Neuronal stem cell (in vitro differentiated cells): ENCODE data around the gene CPNE4.

Experiments used
- DNase-seq: peaks from one replicate; pipeline ENCODE4 v3.0.0-alpha.2; 2013; ENCODE audit warnings: low spot score
- H2AFZ ChIP-seq: one replicate; pipeline ENCODE4 v1.6.1; 2013; ENCODE audit warnings: mild to moderate bottlenecking, low read length, inconsistent platforms
- H2AK5ac ChIP-seq: 2 replicates; pipeline ENCODE4 v1.6.1; 2013; ENCODE audit warnings: low read depth, mild to moderate bottlenecking, inconsistent platforms, low read length, moderate library complexity, mixed read lengths
- H2BK120ac ChIP-seq: 2 replicates; pipeline ENCODE4 v1.6.1; 2013; ENCODE audit warnings: low read depth, mild to moderate bottlenecking, inconsistent platforms, low read length, moderate library complexity, mixed read lengths
- H2BK12ac ChIP-seq: one replicate; pipeline ENCODE4 v1.6.1; 2013; ENCODE audit warnings: low read length, inconsistent platforms
- H2BK15ac ChIP-seq: 2 replicates; pipeline ENCODE4 v1.6.1; 2013; ENCODE audit warnings: mild to moderate bottlenecking, low read length, inconsistent platforms, mixed read lengths
- H2BK5ac ChIP-seq: one replicate; pipeline ENCODE4 v1.6.1; 2013; ENCODE audit warnings: inconsistent platforms, mild to moderate bottlenecking, low read length, moderate library complexity
- H3K14ac ChIP-seq: one replicate; pipeline ENCODE4 v1.6.1; 2013; ENCODE audit warnings: low read length, inconsistent platforms
- H3K18ac ChIP-seq: 2 replicates; pipeline ENCODE4 v1.6.1; 2013; ENCODE audit warnings: low read length, inconsistent platforms
- H3K23ac ChIP-seq: 2 replicates; pipeline ENCODE4 v1.6.1; 2013; ENCODE audit warnings: low read depth, mild to moderate bottlenecking, mixed read lengths, low read length, inconsistent platforms; ENCODE audit not compliant: poor library complexity
- H3K27ac ChIP-seq: replicated peaks from 3 replicates; pipeline ENCODE4 v1.5.1; 2013; ENCODE audit warnings: low read length, inconsistent platforms
- H3K27me3 ChIP-seq, 3 experiments: 2 replicates each; pipeline ENCODE4 v1.6.1; 2013; ENCODE audit warnings: low read length in 3 of 3, mild to moderate bottlenecking in 2 of 3, inconsistent platforms in 1 of 3, low read depth in 1 of 3, mixed read lengths in 1 of 3, moderate library complexity in 1 of 3; ENCODE audit not compliant: control insufficient read depth in 3 of 3, insufficient read depth in 3 of 3
- H3K36me3 ChIP-seq, 2 donors: replicated peaks in 1 of 2; 2 replicates each; pipeline ENCODE4 v1.6.1; 2013; ENCODE audit warnings: low read length in 2 of 2; ENCODE audit not compliant: control insufficient read depth in 2 of 2, insufficient read depth in 2 of 2
- H3K4ac ChIP-seq: 2 replicates; pipeline ENCODE4 v1.6.1; 2013; ENCODE audit warnings: inconsistent platforms, mild to moderate bottlenecking, low read length, moderate library complexity
- H3K4me1 ChIP-seq, 2 donors: 1 replicate in 1 of 2; 2 replicates in 1 of 2; pipeline ENCODE4 v1.6.1; 2013; ENCODE audit warnings: low read length in 2 of 2, low read depth in 1 of 2; ENCODE audit not compliant: control insufficient read depth in 2 of 2, insufficient read depth in 1 of 2
- H3K4me2 ChIP-seq: one replicate; pipeline ENCODE4 v1.6.1; 2013; ENCODE audit warnings: mild to moderate bottlenecking, low read length, inconsistent platforms; ENCODE audit not compliant: insufficient read depth, poor library complexity, severe bottlenecking
- H3K4me3 ChIP-seq, 2 donors: 2 replicates each; pipeline ENCODE4 v1.5.1; 2013; ENCODE audit warnings: low read length in 2 of 2, mild to moderate bottlenecking in 2 of 2, inconsistent platforms in 1 of 2, moderate library complexity in 1 of 2
- H3K79me1 ChIP-seq: one replicate; pipeline ENCODE4 v1.6.1; 2013; ENCODE audit warnings: low read depth, mild to moderate bottlenecking, inconsistent platforms, low read length, moderate library complexity
- H3K9ac ChIP-seq: one replicate; pipeline ENCODE4 v1.6.1; 2013; ENCODE audit warnings: mild to moderate bottlenecking, low read depth, low read length, inconsistent platforms; ENCODE audit not compliant: poor library complexity
- H3K9me3 ChIP-seq, 2 donors: replicated peaks in 1 of 2; 2 replicates each; pipeline versions ENCODE3 to v1.6.1; 2013; ENCODE audit warnings: low read length in 2 of 2, mild to moderate bottlenecking in 2 of 2, inconsistent platforms in 1 of 2, low read depth in 1 of 2, mixed read lengths in 1 of 2, moderate library complexity in 1 of 2; ENCODE audit not compliant: control insufficient read depth in 2 of 2, insufficient read depth in 1 of 2
- H4K8ac ChIP-seq: one replicate; pipeline ENCODE4 v1.6.1; 2013; ENCODE audit warnings: low read depth, mild to moderate bottlenecking, inconsistent platforms, low read length, moderate library complexity
- H4K91ac ChIP-seq: one replicate; pipeline ENCODE4 v1.6.1; 2013; ENCODE audit warnings: low read length, low read depth, mild to moderate bottlenecking, inconsistent platforms; ENCODE audit not compliant: poor library complexity
- WGBS, 2 donors: extraction: QIAGEN DNeasy Blood & Tissue Kit; methylation state at CpG; one replicate each; pipeline ENCODE4 v1.1.7; 2013; ENCODE audit warnings: missing lambda C conversion rate in 2 of 2, mixed read lengths in 1 of 2; ENCODE audit not compliant: insufficient read length in 2 of 2, insufficient replicate concordance in 1 of 2; ENCODE audit errors: extremely low coverage in 2 of 2; 5-methylcytosine and 5-hydroxymethylcytosine counted together

The CPNE4 gene

DNA sequence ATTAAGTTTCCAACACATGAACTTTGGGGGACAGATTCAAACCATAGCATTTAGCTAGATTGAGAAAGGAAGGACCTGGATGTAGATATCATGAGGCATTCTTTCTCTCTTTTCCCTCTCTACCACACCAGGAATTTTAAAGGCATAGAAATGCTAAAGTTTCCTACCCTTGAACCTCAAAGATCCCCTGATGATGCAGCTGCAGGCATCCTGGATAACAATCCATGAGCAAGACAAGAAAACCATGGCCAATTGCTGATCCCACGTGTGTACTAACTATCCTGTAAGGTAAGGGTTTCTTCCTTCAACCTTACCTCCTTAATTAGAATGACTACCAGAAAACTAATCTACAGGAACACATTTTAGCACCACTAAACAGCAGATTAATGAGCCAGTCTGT lies 36.8 kb downstream of the CPNE4 start:
- no peak overlapping the region for H3K27ac ChIP-seq
- H3K14ac ChIP-seq, result no peak overlapping the region
- H2BK12ac ChIP-seq, result no peak overlapping the region
- no CpG with 5 or more reads among the region's 1 CpG for WGBS, 2 donors
- H3K4me3 ChIP-seq, result no peak overlapping the region
- H2BK120ac ChIP-seq, result no peak overlapping the region
- H3K23ac ChIP-seq, result no peak overlapping the region
- H3K9me3 ChIP-seq, result peaks cover 0 to 2% of the 10 kb centered on the region in 2 donors
- H4K91ac ChIP-seq, result no peak overlapping the region
- H4K8ac ChIP-seq, result no peak overlapping the region
- no peak overlapping the region for H3K9ac ChIP-seq
- H2BK15ac ChIP-seq, result no peak overlapping the region
- peaks cover 0 to 1% of the 10 kb centered on the region in 2 donors for H3K4me1 ChIP-seq
- H3K4ac ChIP-seq, result no peak overlapping the region
- DNase-seq, result no peak
- no peak overlapping the region for H2AK5ac ChIP-seq
- H3K4me2 ChIP-seq, result no peak overlapping the region
- no peak overlapping the region for H2BK5ac ChIP-seq
- H2AFZ ChIP-seq, result no peak overlapping the region
- no peak overlapping the region for H3K18ac ChIP-seq
- no peaks in the 10 kb centered on the region for H3K36me3 ChIP-seq
- no peaks in the 10 kb centered on the region for H3K27me3 ChIP-seq
- H3K79me1 ChIP-seq, result no peaks in the 10 kb centered on the region

DNA sequence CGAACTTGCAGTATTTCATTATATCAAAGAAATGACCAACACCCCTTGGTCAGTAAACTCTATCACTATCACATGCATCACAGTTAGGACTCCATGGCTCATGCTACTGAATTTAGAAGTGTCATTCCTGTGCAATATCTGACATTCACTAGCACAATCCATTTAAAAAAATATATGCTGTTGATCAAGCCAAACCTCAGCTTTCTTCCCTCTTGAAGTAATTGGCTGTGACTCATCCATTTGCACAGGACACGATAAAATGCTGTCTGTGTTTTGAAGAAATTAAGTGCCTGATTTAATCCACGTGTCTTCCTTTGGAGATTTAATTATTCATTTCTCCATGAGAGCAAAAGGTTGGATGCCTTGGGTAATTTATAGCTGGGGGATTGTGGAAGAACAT lies 38.9 kb downstream of the CPNE4 start:
- H3K9ac ChIP-seq, result no peak overlapping the region
- no peak overlapping the region for H2BK12ac ChIP-seq
- no peaks in the 10 kb centered on the region for H3K79me1 ChIP-seq
- DNase-seq, result no peak
- H3K18ac ChIP-seq, result no peak overlapping the region
- H4K8ac ChIP-seq, result no peak overlapping the region
- no peak overlapping the region for H3K4me3 ChIP-seq
- no peak overlapping the region for H3K4me2 ChIP-seq
- no peak overlapping the region for H2AK5ac ChIP-seq
- no peak overlapping the region for H3K14ac ChIP-seq
- no peak overlapping the region for H2BK120ac ChIP-seq
- H4K91ac ChIP-seq, result no peak overlapping the region
- no CpG with 5 or more reads among the region's 3 CpGs for WGBS, 2 donors
- no peaks in the 10 kb centered on the region for H3K27me3 ChIP-seq
- no peaks in the 10 kb centered on the region for H3K4me1 ChIP-seq
- peaks cover 0 to 3% of the 10 kb centered on the region in 2 donors for H3K9me3 ChIP-seq
- no peaks in the 10 kb centered on the region for H3K36me3 ChIP-seq
- H2BK15ac ChIP-seq, result no peak overlapping the region
- H3K23ac ChIP-seq, result no peak overlapping the region
- no peak overlapping the region for H3K4ac ChIP-seq
- H3K27ac ChIP-seq, result no peak overlapping the region
- no peak overlapping the region for H2AFZ ChIP-seq
- no peak overlapping the region for H2BK5ac ChIP-seq

DNA sequence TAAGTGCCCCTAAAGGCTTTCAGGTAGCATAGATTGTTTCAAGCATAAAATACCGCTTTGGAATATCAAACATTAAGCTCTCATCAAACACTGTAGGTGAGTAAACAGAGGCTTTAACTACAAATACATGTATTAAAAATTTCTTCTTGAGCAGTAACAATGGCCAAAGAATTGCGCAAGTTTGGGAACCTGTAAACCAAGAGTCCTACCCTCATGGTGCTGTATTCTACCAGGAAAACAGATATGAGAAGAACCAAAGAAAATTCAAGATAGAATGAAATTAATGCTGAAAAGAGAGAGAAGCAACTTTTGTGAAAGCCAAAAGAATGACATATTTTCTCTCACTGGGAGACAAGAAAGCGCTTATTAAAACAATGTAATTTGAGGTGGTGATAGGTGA lies 45.5 kb downstream of the CPNE4 start:
- Histone ChIP-seq H3K79me1 (no peaks in the 10 kb centered on the region), H2AFZ (no peak overlapping the region), H2BK5ac (no peak overlapping the region), H2AK5ac (no peak overlapping the region), H4K91ac (no peak overlapping the region), H3K9ac (no peak overlapping the region), H3K4me3 (no peak overlapping the region), H3K9me3 (peaks cover 0 to 3% of the 10 kb centered on the region in 2 donors), H3K14ac (no peak overlapping the region), H3K4me1 (peaks cover 0 to 3% of the 10 kb centered on the region in 2 donors), H3K23ac (no peak overlapping the region), H4K8ac (no peak overlapping the region), H2BK120ac (no peak overlapping the region), H3K4me2 (no peak overlapping the region), H3K18ac (no peak overlapping the region), H3K27ac (no peak overlapping the region), H3K4ac (no peak overlapping the region), H3K27me3 (no peaks in the 10 kb centered on the region), H2BK15ac (no peak overlapping the region), H3K36me3 (no peaks in the 10 kb centered on the region), H2BK12ac (no peak overlapping the region)
- no peak for DNase-seq
- no CpG with 5 or more reads among the region's 3 CpGs for WGBS, 2 donors

DNA sequence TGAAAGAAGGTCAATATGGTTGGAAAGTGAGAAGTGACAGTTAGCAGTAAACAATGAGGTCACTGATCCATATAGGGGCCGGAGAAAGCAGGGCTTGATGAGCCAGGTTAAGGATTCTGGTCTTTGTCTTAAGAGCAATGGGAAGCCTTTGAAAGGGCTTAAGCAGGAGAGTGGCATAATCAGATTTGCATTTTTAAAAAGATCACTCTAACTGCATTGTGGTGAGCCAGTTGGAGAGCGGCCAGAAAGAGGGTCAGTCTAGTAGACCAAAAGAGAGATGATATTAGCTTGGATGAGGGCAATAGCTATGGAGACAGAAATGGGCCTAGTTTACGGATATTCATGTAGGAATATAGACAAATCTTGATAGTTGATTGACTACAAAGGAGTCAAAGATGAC lies 46.6 kb downstream of the CPNE4 start:
- Histone ChIP-seq H3K79me1 (no peaks in the 10 kb centered on the region), H2BK15ac (no peak overlapping the region), H3K27me3 (no peaks in the 10 kb centered on the region), H3K9ac (no peak overlapping the region), H3K4ac (no peak overlapping the region), H3K4me1 (peaks cover 0 to 3% of the 10 kb centered on the region in 2 donors), H3K18ac (no peak overlapping the region), H3K14ac (no peak overlapping the region), H2BK120ac (no peak overlapping the region), H4K91ac (no peak overlapping the region), H3K4me3 (no peak overlapping the region), H3K23ac (no peak overlapping the region), H2AK5ac (no peak overlapping the region), H3K9me3 (peaks cover 0 to 3% of the 10 kb centered on the region in 2 donors), H2BK12ac (no peak overlapping the region), H4K8ac (no peak overlapping the region), H3K36me3 (no peaks in the 10 kb centered on the region), H3K27ac (no peak overlapping the region), H2BK5ac (no peak overlapping the region), H3K4me2 (no peak overlapping the region), H2AFZ (no peak overlapping the region)
- no peak for DNase-seq
- no CpG with 5 or more reads among the region's 3 CpGs for WGBS, 2 donors
